RPMI8226 (cell line): ENCODE data around the gene HARS1.
"Not testable (repeated sequence)": the region's sequence is repeated elsewhere in the genome, so short reads cannot be mapped to it uniquely, and the experiment has no call there.

Source experiments
- DNase-seq: peaks from one replicate; pipeline ENCODE4 v3.0.0-alpha.2; 2015

Gene HARS1

GRCh38 chr5:140674629-140675028, 16.5 kb downstream of the HARS1 start:
- no peak for DNase-seq

- no peak for DNase-seq
Measured at GRCh38 chr5:140674211-140674610, 17.0 kb downstream of the HARS1 start.

GRCh38 chr5:140673187-140673976, 17.8 kb downstream of the HARS1 start, which contains the start of gene DND1:
TSS of gene DND1 (minus strand) at chr5:140673576. CDS start at chr5:140673542, 34 bp downstream.
- no peak for DNase-seq

DNA sequence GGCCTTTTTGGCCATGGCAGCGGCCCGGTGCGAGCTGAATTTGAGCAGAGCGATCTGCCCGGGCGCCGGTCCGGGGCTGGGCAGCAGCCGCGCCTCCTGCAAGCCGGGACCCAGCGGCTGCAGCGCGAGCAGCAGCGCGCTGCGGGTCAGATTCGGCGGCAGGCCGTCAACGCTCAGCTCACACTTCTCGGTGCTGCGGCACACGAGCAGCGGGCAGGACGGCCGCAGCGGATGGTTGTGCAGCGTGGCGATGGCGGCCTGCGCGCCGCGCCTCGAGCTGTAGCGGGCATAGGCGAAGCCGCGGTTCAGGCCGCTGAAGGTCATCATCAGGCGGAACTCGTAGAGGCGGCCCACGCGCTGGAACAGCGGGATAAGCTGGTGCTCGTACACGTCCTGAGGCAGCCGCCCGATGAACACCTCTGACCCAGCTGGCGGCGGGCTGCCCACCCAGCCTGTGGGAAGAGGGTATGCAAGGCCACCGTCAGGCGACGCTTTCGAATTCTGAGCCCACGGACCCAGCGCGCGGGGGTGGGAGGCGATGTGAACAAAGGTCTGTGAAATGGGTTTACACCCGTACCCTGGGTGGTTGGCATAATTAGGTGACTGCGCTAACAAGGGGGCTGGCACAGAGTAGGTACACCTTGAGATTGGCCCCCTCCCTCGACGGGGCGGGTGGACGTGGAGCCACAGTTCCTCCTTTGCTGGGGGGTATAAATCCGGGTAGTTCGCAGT, 18.5 kb downstream of the HARS1 start:
- peak; percentile 7 for DNase-seq

GRCh38 chr5:140671472-140672125, 19.6 kb downstream of the HARS1 start:
- no peak for DNase-seq

- not testable (repeated sequence) for DNase-seq
Measured at GRCh38 chr5:140671035-140671434, 20.1 kb downstream of the HARS1 start.

DNA sequence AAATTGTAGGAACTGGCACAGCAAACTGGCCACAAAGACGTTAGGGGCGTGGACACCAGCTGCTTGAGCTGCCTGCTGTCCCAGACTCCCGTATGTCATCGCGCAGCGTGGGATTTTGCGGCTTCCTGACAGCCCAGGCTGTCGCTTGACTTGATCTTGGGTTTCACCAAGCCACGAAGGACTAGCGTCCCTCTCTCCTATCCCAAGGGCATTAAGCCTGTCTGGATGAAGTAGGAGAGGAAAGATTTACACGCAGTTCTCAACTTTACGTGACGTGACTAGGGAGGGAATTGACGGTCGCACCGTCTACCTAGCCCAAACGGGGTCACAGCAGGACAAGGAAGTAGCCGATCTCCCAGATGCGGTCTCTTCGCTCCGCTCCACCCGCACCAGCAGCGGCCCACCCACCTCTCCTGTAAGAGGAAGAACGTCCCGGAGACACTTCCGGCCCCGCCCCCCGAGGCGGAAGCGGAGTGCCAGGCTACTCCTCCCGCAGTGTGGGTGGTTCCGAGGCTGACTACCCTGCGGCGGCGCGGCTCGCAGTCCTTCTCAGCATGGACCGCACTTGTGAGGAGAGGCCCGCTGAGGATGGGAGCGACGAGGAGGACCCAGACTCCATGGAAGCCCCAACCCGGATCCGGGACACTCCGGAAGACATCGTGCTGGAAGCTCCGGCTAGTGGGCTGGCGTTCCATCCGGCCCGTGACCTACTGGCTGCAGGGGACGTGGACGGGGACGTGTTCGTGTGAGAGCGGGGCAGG, 26.6 kb downstream of the HARS1 start, which contains the start of gene WDR55:
WDR55 (plus strand) TSS at position 546 of the 761 bp plus-strand sequence; CDS start at position 555, 9 bp downstream.
- peak; percentile 97 for DNase-seq

DNA sequence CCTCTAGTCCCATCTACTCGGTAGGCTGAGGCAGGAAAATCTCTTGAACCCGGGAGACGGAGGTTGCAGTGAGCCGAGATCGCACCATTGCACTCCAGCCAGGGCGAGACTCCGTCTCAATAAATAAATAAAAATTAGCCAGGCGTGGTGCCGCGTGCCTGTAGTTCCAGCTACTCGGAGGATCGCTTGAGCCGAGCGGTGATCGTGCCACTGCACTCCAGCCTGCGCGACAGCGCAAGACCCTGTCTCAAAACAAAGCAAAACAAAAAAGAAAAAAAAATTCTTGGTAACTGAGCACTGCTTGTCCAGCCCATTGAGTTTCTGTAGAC, 27.2 kb downstream of the HARS1 start:
- DNase-seq, result no peak

- DNase-seq, result not testable (repeated sequence)
Measured at GRCh38 chr5:140660371-140660770, 30.8 kb downstream of the HARS1 start.

GRCh38 chr5:140658870-140659269, 32.3 kb downstream of the HARS1 start:
- no peak for DNase-seq

DNA sequence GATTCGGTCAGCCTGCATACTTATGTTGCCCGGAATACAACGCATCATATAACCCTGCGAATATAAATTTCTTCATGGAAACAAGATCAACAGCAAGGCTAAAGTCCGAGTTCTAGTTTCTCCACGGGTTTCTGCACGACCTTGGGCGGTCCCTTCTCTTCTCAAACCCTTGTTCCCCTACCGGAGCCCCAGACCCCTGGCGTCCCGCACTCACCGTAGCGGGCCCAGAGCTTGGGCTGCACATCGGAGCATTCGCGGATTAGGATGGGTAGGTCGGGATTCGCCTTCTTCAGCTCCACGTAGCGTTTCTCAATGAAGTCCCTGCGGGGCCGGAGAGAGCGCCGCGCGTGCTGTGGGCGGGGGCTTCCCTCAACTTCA, 44.1 kb downstream of the HARS1 start:
- no peak for DNase-seq

- DNase-seq, result no peak
Measured at GRCh38 chr5:140642718-140643117, 48.5 kb downstream of the HARS1 start.

- DNase-seq, result no peak
Measured at GRCh38 chr5:140641716-140642115, 49.5 kb downstream of the HARS1 start.

DNA sequence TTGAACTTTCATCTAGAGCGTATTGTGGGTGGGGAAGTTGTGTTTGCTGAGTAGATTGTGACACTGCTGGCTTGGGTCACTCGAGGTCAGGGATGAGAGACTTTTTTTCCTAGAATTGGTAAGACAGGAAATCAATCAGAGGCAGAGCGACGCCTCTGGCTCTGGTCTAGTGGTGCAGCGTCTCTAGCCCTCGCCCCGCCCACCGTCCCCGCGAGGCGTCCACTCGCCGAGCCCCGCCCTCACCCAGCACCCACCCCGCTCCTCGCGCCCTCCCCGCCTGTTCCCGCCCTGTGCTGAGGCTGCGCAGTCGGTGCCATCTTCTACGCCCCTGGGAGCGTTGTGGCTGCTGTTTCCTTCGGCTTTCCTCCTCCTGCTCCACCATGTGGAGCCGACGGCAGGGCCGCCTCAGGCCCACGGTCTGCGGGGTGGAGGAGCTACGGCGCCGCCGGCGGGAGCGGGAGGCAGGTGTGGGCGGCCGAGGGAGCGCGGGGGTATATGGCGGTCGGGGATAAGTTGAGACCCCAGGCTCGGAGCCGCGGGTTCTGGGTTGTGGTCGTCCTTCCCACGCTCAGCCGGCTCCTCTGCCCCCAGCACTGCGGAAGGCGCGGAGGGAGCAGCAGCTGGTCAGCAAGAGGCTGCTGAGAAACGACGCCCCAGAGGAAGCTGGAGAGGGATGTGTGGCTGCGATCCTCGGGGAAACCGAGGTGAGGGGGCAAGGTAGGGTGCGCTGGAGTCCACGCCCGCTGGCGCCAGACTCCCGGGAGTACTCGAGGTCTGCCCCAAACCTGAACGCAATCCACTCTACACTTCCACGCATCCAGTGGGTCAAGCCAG, 51.8 kb downstream of the HARS1 start, which contains the start of gene TMCO6:
TMCO6 (plus strand) TSS at position 304 of the 834 bp plus-strand sequence; CDS start at position 381, 77 bp downstream.
- DNase-seq, result peak; percentile 98

DNA sequence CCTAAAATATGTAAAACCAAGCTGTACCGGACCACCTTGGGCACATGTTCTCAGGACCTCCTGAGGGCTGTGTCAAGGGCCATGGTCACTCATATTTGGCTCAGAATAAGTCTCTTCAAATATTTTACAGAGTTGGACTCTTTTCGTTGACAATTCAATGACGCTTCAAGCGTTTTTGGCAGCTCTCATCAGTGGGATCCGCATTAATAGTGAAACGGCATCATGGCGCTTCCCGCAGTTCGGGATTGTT, 52.3 kb downstream of the HARS1 start:
- DNase-seq, result not testable (repeated sequence)

- DNase-seq, result no peak
Measured at GRCh38 chr5:140637371-140638100, 53.6 kb downstream of the HARS1 start.

- no peak for DNase-seq
Measured at GRCh38 chr5:140635291-140636257, 55.6 kb downstream of the HARS1 start.

DNA sequence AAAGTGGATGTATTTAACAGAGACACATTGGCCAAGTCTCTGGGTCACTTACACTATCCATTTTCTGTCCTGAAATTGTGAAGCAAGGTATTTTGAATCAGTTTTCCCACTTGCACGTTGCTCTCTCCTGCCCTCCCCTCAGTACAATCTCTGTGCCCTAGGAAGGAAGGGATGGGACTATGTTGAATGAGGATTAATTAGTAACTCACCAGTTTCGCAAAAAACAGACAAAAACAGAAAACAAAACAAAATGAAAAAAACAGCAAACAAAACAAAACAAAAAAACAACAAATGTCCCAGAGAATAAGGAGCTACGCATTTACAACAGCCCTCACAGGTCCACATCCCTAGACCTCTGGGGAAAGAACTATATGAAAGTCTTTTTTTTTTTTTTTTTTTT, 57.1 kb downstream of the HARS1 start:
- no peak for DNase-seq

- no peak for DNase-seq
Measured at GRCh38 chr5:140633501-140633900, 57.7 kb downstream of the HARS1 start.

- DNase-seq, result peak; percentile 47
Measured at GRCh38 chr5:140633021-140633471, 58.1 kb downstream of the HARS1 start, which contains the start of gene CD14. TSS of gene CD14 (minus strand) at chr5:140633175. CDS start at chr5:140633071, 104 bp downstream.
